Measurements from ENCODE around the gene NXPH1. TPM values are rescaled to one million over a fixed set of nuclear protein-coding genes. Genes with fewer than 3 reads are reported as not detected.

Gene NXPH1
- total RNA-seq, 3 donors from 2014 or later (not counting 1 experiment from before 2014, with no cell fraction given): not detected

DNA sequence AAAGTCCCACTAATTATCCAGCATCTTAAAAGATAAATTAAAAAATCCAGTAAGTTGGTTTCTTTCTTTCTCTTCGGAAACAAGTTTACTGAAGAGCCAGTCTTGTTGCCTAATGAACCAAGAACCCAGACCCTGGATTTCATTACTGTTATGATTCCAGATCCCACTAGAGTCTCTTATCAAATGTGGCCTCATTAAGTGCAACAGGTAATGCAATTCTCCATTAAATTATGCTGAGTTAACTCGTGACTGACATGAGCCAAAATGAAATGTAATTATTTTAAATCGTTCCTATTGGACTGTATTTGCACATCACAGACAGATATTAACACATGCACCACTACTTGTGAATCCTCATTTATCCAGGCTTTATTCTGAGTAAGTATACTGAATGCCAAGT lies 115.6 kb downstream of the NXPH1 start:
- no peak overlapping the region for H3K4me3 Mint-ChIP-seq
- intact Hi-C loops (cut with micrococcal nuclease): no loop called here
- no peak overlapping the region for H3K27ac ChIP-seq (ENCODE audit: low read length)
- ATAC-seq (no peak), DNase-seq (no peak)
- WGBS (ENCODE audit: insufficient coverage): 83% methylated on average over 2 of the region's 3 CpGs
- no peaks in the 10 kb centered on the region for H3K27me3 ChIP-seq (ENCODE audit: control insufficient read depth, insufficient read depth, low read length)
- no peaks in the 10 kb centered on the region for H3K9me3 ChIP-seq (ENCODE audit: control insufficient read depth, insufficient read depth, low read length)
- H3K4me1 ChIP-seq (ENCODE audit: control insufficient read depth, insufficient read depth, low read length): no peaks in the 10 kb centered on the region
- H3K36me3 ChIP-seq (ENCODE audit: control insufficient read depth, insufficient read depth, low read length): no peaks in the 10 kb centered on the region
- no peaks in the 10 kb centered on the region for H3K4me1 Mint-ChIP-seq
- H3K9me3 Mint-ChIP-seq: peaks cover 2 to 5% of the 10 kb centered on the region in 2 donors
- no peak overlapping the region for H3K27ac Mint-ChIP-seq
- no peaks in the 10 kb centered on the region for H3K36me3 Mint-ChIP-seq
- no peak for TF ChIP-seq CTCF (IDR thresholded peaks at IDR 0.05)
- no peaks in the 10 kb centered on the region for H3K27me3 Mint-ChIP-seq (ENCODE audit: low read depth in 2 of 2)
- H3K4me3 ChIP-seq (ENCODE audit: low read length): no peak overlapping the region

DNA sequence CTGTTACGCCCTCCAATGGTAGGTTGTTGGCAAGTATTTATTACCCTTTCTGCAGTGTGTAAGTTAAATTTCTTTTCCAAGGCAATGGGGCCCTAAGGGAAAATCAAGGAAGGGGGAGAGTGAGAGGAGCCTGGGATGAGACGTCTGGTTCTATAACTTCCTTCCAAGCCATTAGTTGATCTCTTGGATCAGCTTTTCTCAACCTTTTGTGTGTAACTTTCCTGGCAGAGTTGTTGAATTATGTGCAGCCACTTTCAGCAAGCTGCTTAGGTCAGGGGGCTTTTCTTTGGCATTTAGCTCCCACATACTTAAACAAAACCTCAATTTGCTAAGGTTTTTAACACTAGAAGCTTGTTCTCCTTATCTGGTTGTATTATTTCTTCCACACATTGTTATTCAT lies 127.1 kb downstream of the NXPH1 start:
- WGBS (ENCODE audit: insufficient coverage): 67% methylated on average over 1 of the region's 2 CpGs
- intact Hi-C loops (cut with micrococcal nuclease): no loop called here
- no peaks in the 10 kb centered on the region for H3K27me3 ChIP-seq (ENCODE audit: control insufficient read depth, insufficient read depth, low read length)
- TF ChIP-seq CTCF (IDR thresholded peaks at IDR 0.05): no peak
- H3K27ac Mint-ChIP-seq: no peak overlapping the region
- H3K9me3 Mint-ChIP-seq: peaks cover 2 to 5% of the 10 kb centered on the region in 2 donors
- no peak for DNase-seq
- H3K36me3 Mint-ChIP-seq: no peaks in the 10 kb centered on the region
- no peak for ATAC-seq
- H3K4me3 ChIP-seq (ENCODE audit: low read length): no peak overlapping the region
- H3K27me3 Mint-ChIP-seq (ENCODE audit: low read depth in 2 of 2): no peaks in the 10 kb centered on the region
- no peak overlapping the region for H3K27ac ChIP-seq (ENCODE audit: low read length)
- H3K4me1 Mint-ChIP-seq: no peaks in the 10 kb centered on the region
- H3K4me1 ChIP-seq (ENCODE audit: control insufficient read depth, insufficient read depth, low read length): no peaks in the 10 kb centered on the region
- H3K36me3 ChIP-seq (ENCODE audit: control insufficient read depth, insufficient read depth, low read length): no peaks in the 10 kb centered on the region
- no peak overlapping the region for H3K4me3 Mint-ChIP-seq
- H3K9me3 ChIP-seq (ENCODE audit: control insufficient read depth, insufficient read depth, low read length): no peaks in the 10 kb centered on the region

- TF ChIP-seq CTCF (IDR thresholded peaks at IDR 0.05): no peak
These were observed 128.0 kb downstream of the NXPH1 start for GRCh38 chr7:8561449-8561848.

GRCh38 chr7:8564281-8564680 lies 130.9 kb downstream of the NXPH1 start:
- no peak overlapping the region for H3K27ac ChIP-seq (ENCODE audit: low read length)
- DNase-seq: no peak
- WGBS (ENCODE audit: insufficient coverage): 85% methylated on average over 3 of the region's 3 CpGs
- H3K4me3 ChIP-seq (ENCODE audit: low read length): no peak overlapping the region
- no peaks in the 10 kb centered on the region for H3K9me3 ChIP-seq (ENCODE audit: control insufficient read depth, insufficient read depth, low read length)
- TF ChIP-seq CTCF (IDR thresholded peaks at IDR 0.05): no peak
- ATAC-seq: no peak
- H3K36me3 ChIP-seq (ENCODE audit: control insufficient read depth, insufficient read depth, low read length): no peaks in the 10 kb centered on the region
- H3K36me3 Mint-ChIP-seq: no peaks in the 10 kb centered on the region
- no peaks in the 10 kb centered on the region for H3K27me3 ChIP-seq (ENCODE audit: control insufficient read depth, insufficient read depth, low read length)
- H3K4me1 Mint-ChIP-seq: no peaks in the 10 kb centered on the region
- H3K4me1 ChIP-seq (ENCODE audit: control insufficient read depth, insufficient read depth, low read length): no peaks in the 10 kb centered on the region
- H3K27ac Mint-ChIP-seq: no peak overlapping the region
- no peaks in the 10 kb centered on the region for H3K27me3 Mint-ChIP-seq (ENCODE audit: low read depth in 2 of 2)
- intact Hi-C loops (cut with micrococcal nuclease): no loop called here
- H3K9me3 Mint-ChIP-seq: peaks cover 2 to 5% of the 10 kb centered on the region in 2 donors
- no peak overlapping the region for H3K4me3 Mint-ChIP-seq

More at GRCh38 chr7:8561449-8561848, 128.0 kb downstream of the NXPH1 start:
- DNase-seq: no peak
- no peaks in the 10 kb centered on the region for H3K27me3 ChIP-seq (ENCODE audit: control insufficient read depth, insufficient read depth, low read length)
- WGBS (ENCODE audit: insufficient coverage): 67% methylated on average over 3 of the region's 3 CpGs
- no peak overlapping the region for H3K4me3 Mint-ChIP-seq
- peaks cover 2 to 5% of the 10 kb centered on the region in 2 donors for H3K9me3 Mint-ChIP-seq
- H3K4me3 ChIP-seq (ENCODE audit: low read length): no peak overlapping the region
- intact Hi-C loops (cut with micrococcal nuclease): no loop called here
- no peaks in the 10 kb centered on the region for H3K36me3 Mint-ChIP-seq
- H3K27me3 Mint-ChIP-seq (ENCODE audit: low read depth in 2 of 2): no peaks in the 10 kb centered on the region
- H3K27ac Mint-ChIP-seq: no peak overlapping the region
- no peak overlapping the region for H3K27ac ChIP-seq (ENCODE audit: low read length)
- no peaks in the 10 kb centered on the region for H3K4me1 ChIP-seq (ENCODE audit: control insufficient read depth, insufficient read depth, low read length)
- no peaks in the 10 kb centered on the region for H3K36me3 ChIP-seq (ENCODE audit: control insufficient read depth, insufficient read depth, low read length)
- no peaks in the 10 kb centered on the region for H3K4me1 Mint-ChIP-seq
- no peaks in the 10 kb centered on the region for H3K9me3 ChIP-seq (ENCODE audit: control insufficient read depth, insufficient read depth, low read length)
- no peak for ATAC-seq

All from natural killer cell (primary cell).